H9 (cell line): ENCODE results near the gene SSPN. TPM values are rescaled to one million over a fixed set of nuclear protein-coding genes. Genes with fewer than 3 reads are reported as not detected.

Experiments used
- DNase-seq: peaks from one replicate; pipeline ENCODE4 v3.0.0-alpha.2; 2017
- H2AFZ ChIP-seq: one replicate; pipeline ENCODE4 v1.6.1; 2013; ENCODE audit warnings: mild to moderate bottlenecking, low read length, control low read depth, moderate library complexity
- H2AK5ac ChIP-seq: 2 replicates; pipeline ENCODE4 v1.6.1; 2013; ENCODE audit warnings: low read length, control low read depth, mixed read lengths; ENCODE audit not compliant: insufficient read length
- H2BK120ac ChIP-seq: one replicate; pipeline ENCODE4 v1.6.1; 2013; ENCODE audit warnings: low read depth, mild to moderate bottlenecking, low read length, control low read depth, inconsistent platforms; ENCODE audit not compliant: poor library complexity, severe bottlenecking
- H2BK12ac ChIP-seq: 2 replicates; pipeline ENCODE4 v1.6.1; 2013; ENCODE audit warnings: low read length, control low read depth, mixed read lengths, low read depth; ENCODE audit not compliant: insufficient read length
- H2BK15ac ChIP-seq: 2 replicates; pipeline ENCODE4 v1.6.1; 2013; ENCODE audit warnings: low read depth, low read length, control low read depth
- H2BK20ac ChIP-seq: one replicate; pipeline ENCODE4 v1.6.1; 2013; ENCODE audit warnings: low read depth, mild to moderate bottlenecking, low read length, control low read depth, inconsistent platforms; ENCODE audit not compliant: poor library complexity, severe bottlenecking
- H2BK5ac ChIP-seq: 2 replicates; pipeline ENCODE4 v1.6.1; 2013; ENCODE audit warnings: low read length, control low read depth, mixed read lengths; ENCODE audit not compliant: insufficient read length
- H3K14ac ChIP-seq: 2 replicates; pipeline ENCODE4 v1.6.1; 2013; ENCODE audit warnings: low read length, control low read depth; ENCODE audit not compliant: insufficient read depth
- H3K18ac ChIP-seq: 2 replicates; pipeline ENCODE4 v1.6.1; 2013; ENCODE audit warnings: low read depth, mild to moderate bottlenecking, mixed read lengths, low read length, control low read depth; ENCODE audit not compliant: insufficient read length
- H3K23ac ChIP-seq: 2 replicates; pipeline ENCODE4 v1.6.1; 2013; ENCODE audit warnings: low read length, control low read depth, mixed read lengths, low read depth; ENCODE audit not compliant: insufficient read length
- H3K23me2 ChIP-seq: 2 replicates; pipeline ENCODE4 v1.6.1; 2013; ENCODE audit warnings: low read depth, mild to moderate bottlenecking, mixed read lengths, low read length, control low read depth; ENCODE audit not compliant: insufficient read length, poor library complexity, severe bottlenecking
- H3K27ac ChIP-seq: 2 replicates; pipeline ENCODE4 v1.5.1; 2013; ENCODE audit warnings: low read length, control low read depth, mixed read lengths, low read depth; ENCODE audit not compliant: insufficient read length
- H3K27me3 ChIP-seq: 2 replicates; pipeline ENCODE4 v1.6.1; 2013; ENCODE audit warnings: low read length, control low read depth, inconsistent platforms; ENCODE audit not compliant: insufficient read depth
- H3K4ac ChIP-seq: 2 replicates; pipeline ENCODE4 v1.6.1; 2013; ENCODE audit warnings: low read depth, mild to moderate bottlenecking, control low read depth, inconsistent platforms, low read length, moderate library complexity
- H3K4me1 ChIP-seq: 2 replicates; pipeline ENCODE4 v1.6.1; 2013; ENCODE audit warnings: low read length, control low read depth, inconsistent platforms; ENCODE audit not compliant: insufficient read depth
- H3K4me2 ChIP-seq: 2 replicates; pipeline ENCODE4 v1.6.1; 2013; ENCODE audit warnings: low read length, control low read depth, mixed read lengths; ENCODE audit not compliant: insufficient read length, insufficient read depth
- H3K56ac ChIP-seq: 2 replicates; pipeline ENCODE4 v1.6.1; 2013; ENCODE audit warnings: low read depth, mild to moderate bottlenecking, mixed read lengths, low read length, control low read depth; ENCODE audit not compliant: insufficient read length
- H3K79me1 ChIP-seq: 2 replicates; pipeline ENCODE4 v1.6.1; 2013; ENCODE audit warnings: low read depth, mild to moderate bottlenecking, moderate library complexity, low read length, control low read depth, inconsistent platforms; ENCODE audit not compliant: insufficient read depth, poor library complexity, severe bottlenecking
- H3K79me2 ChIP-seq: 2 replicates; pipeline ENCODE4 v1.6.1; 2013; ENCODE audit warnings: low read length, control low read depth, inconsistent platforms; ENCODE audit not compliant: insufficient read depth
- H3K9ac ChIP-seq: 2 replicates; pipeline ENCODE4 v1.6.1; 2013; ENCODE audit warnings: low read length, control low read depth, mixed read lengths; ENCODE audit not compliant: insufficient read length; ENCODE audit errors: extremely low read depth
- H3K9me3 ChIP-seq: one replicate; pipeline ENCODE4 v1.6.1; 2013; ENCODE audit warnings: low read depth, low read length, inconsistent platforms; ENCODE audit not compliant: control insufficient read depth
- H3T11ph ChIP-seq: one replicate; pipeline ENCODE4 v1.6.1; 2013; ENCODE audit warnings: mild to moderate bottlenecking, low read length, control low read depth, inconsistent platforms
- H4K20me1 ChIP-seq: one replicate; pipeline ENCODE4 v1.6.1; 2013; ENCODE audit not compliant: control insufficient read depth, insufficient read length, insufficient read depth
- H4K5ac ChIP-seq: 2 replicates; pipeline ENCODE4 v1.6.1; 2013; ENCODE audit warnings: low read depth, mild to moderate bottlenecking, mixed read lengths, low read length, control low read depth; ENCODE audit not compliant: insufficient read length
- H4K8ac ChIP-seq: replicated peaks from 2 replicates; pipeline ENCODE4 v1.6.1; 2013; ENCODE audit warnings: low read length, control low read depth, mixed read lengths, low read depth; ENCODE audit not compliant: insufficient read length
- H4K91ac ChIP-seq: 2 replicates; pipeline ENCODE4 v1.6.1; 2013; ENCODE audit warnings: low read depth, mild to moderate bottlenecking, moderate library complexity, mixed read lengths, low read length, control low read depth; ENCODE audit not compliant: insufficient read length
- H3K27ac Mint-ChIP-seq, 3 experiments: 2 replicates in 2 of 3; 3 replicates in 1 of 3; pipeline ENCODE4 v1.8.0; 2020 to 2021; ENCODE audit warnings: mixed read lengths in 3 of 3, mild to moderate bottlenecking in 1 of 3, moderate library complexity in 1 of 3
- H3K27me3 Mint-ChIP-seq: 2 replicates; pipeline ENCODE4 v1.8.0; 2021; ENCODE audit warnings: low read depth, mild to moderate bottlenecking, moderate library complexity, mixed read lengths
- H3K36me3 Mint-ChIP-seq, 3 experiments: 2 replicates in 2 of 3; 3 replicates in 1 of 3; pipeline ENCODE4 v1.8.0; 2020 to 2021; ENCODE audit warnings: low read depth in 3 of 3, mixed read lengths in 3 of 3; ENCODE audit not compliant: insufficient read depth in 1 of 3
- H3K4me1 Mint-ChIP-seq, 2 experiments: 2 replicates each; pipeline ENCODE4 v1.8.0; 2020; ENCODE audit warnings: mixed read lengths in 2 of 2
- H3K4me3 Mint-ChIP-seq, 2 experiments: 2 replicates in 1 of 2; 3 replicates in 1 of 2; pipeline ENCODE4 v1.8.0; 2020 to 2021; ENCODE audit warnings: mild to moderate bottlenecking in 2 of 2, mixed read lengths in 2 of 2, moderate library complexity in 1 of 2
- H3K9me3 Mint-ChIP-seq, 2 experiments: 2 replicates in 1 of 2; 3 replicates in 1 of 2; pipeline ENCODE4 v1.8.0; 2020; ENCODE audit warnings: mild to moderate bottlenecking in 2 of 2, mixed read lengths in 2 of 2, moderate library complexity in 1 of 2
- CTCF ChIP-seq: fragments of 200-600 bp; sonication (generic); conservative IDR thresholded peaks from 3 replicates; pipeline ENCODE4 v1.8.0; 2021; ENCODE audit warnings: antibody characterized with exemption, mild to moderate bottlenecking
- WGBS: extraction: QIAGEN DNeasy Blood & Tissue Kit; methylation state at CpG from one replicate; pipeline ENCODE4 v1.1.7; 2013; ENCODE audit warnings: missing lambda C conversion rate, low lambda C conversion rate, mixed read lengths; ENCODE audit not compliant: insufficient read length; ENCODE audit errors: extremely low coverage; 5-methylcytosine and 5-hydroxymethylcytosine counted together
- total RNA-seq: library from RNA; stranded (reverse); gene quantifications from 2 replicates; pipeline ENCODE4 v1.2.1, GENCODE V29; 2021

Gene SSPN
- total RNA-seq, 1 experiment from 2014 or later: 0.81 TPM

GRCh38 chr12:26273811-26274210 lies 78.4 kb downstream of the SSPN start:
- Histone ChIP-seq H2AK5ac (no peak overlapping the region), H4K91ac (no peak overlapping the region), H2BK15ac (no peak overlapping the region), H4K5ac (no peak overlapping the region), H3K9me3 (no peaks in the 10 kb centered on the region), H3K79me1 (no peaks in the 10 kb centered on the region), H4K20me1 (no peaks in the 10 kb centered on the region), H3K79me2 (no peaks in the 10 kb centered on the region), H2AFZ (no peak overlapping the region), H2BK5ac (no peak overlapping the region), H3K4ac (no peak overlapping the region), H3K23ac (no peak overlapping the region), H2BK12ac (no peak overlapping the region), H3K14ac (no peak overlapping the region; the same call in 1 of the 2 replicates), H3K56ac (no peak overlapping the region), H3T11ph (no peak overlapping the region), H3K4me1 (no peaks in the 10 kb centered on the region), H2BK20ac (no peak overlapping the region), H3K27me3 (no peaks in the 10 kb centered on the region), H3K18ac (no peak overlapping the region), H2BK120ac (no peak overlapping the region), H3K4me2 (no peak overlapping the region), H3K27ac (no peak overlapping the region), H4K8ac (no peak overlapping the region), H3K23me2 (no peaks in the 10 kb centered on the region), H3K9ac (no peak overlapping the region)
- H3K36me3 Mint-ChIP-seq: no peaks in the 10 kb centered on the region
- peaks cover 12 to 17% of the 10 kb centered on the region in 2 experiments for H3K4me1 Mint-ChIP-seq
- WGBS: no CpG with 5 or more reads among the region's 6 CpGs
- peaks cover 4% of the 10 kb centered on the region for H3K27me3 Mint-ChIP-seq
- no peak for TF ChIP-seq CTCF
- H3K9me3 Mint-ChIP-seq: no peaks in the 10 kb centered on the region
- H3K4me3 Mint-ChIP-seq: no peak overlapping the region
- peak overlapping the region in 1 of 3 experiments; percentile 60; a peak in 1 of 7 replicates for H3K27ac Mint-ChIP-seq
- DNase-seq: no peak
